GM12874 (cell line): Measurements from ENCODE around the gene AJUBA.

Source experiments
- CTCF ChIP-seq: IDR thresholded peaks from 2 replicates; pipeline ENCODE4 v1.5.1; 2011; ENCODE audit warnings: low read depth, mild to moderate bottlenecking, control low read depth, low read length, moderate library complexity; ENCODE audit not compliant: insufficient read depth

AJUBA gene

GRCh38 chr14:23021889-23022442 lies 39.6 kb upstream of the AJUBA start:
- TF ChIP-seq CTCF = no peak

GRCh38 chr14:23021434-23021833 lies 39.1 kb upstream of the AJUBA start:
- TF ChIP-seq CTCF = no peak

DNA sequence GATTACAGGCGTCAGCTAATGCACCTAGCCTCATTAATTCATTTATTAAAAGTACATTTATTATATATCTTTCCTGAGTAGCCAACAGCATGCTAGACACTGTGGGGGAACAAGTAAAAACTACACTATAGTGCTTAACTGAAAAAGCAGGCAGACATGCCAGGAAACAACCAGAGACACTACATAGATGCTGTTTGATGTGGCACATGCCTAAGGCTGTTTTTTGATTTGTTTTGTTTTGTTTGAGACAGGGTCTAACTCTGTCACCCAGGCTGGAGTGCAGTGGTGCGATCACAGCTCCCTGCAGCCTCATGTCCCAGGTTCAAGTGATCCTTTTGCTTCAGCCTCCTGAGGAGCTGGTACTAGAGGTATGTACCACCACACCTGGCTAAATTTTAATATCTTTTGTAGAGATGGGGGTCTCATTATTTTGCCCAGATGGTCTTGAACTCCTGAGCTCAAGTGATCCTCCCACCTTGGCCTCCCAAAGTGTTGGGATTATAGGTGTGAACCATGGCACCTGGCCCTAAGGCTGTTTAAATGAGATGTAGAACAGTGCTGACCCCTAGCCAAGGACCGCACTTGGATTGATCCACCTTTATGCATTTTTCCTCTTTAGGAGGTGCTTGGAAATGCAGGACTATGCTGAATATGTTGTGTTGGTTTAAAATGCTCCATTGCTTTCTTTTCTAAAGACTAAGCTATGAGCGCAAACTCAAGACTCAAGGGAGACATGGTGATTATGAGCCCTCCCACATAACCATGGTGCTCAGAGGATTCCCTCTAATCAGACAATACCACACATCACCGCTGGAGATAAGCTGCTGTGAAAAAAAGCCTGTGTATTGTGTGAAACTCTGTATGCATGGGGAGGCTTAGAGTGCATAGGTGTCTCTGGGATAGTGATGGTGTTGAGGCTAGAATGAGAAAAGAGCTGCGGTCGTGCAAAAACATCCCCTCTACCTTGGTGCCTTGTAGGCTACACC lies 38.1 kb upstream of the AJUBA start:
- no peak for TF ChIP-seq CTCF

GRCh38 chr14:23018107-23018506 lies 35.8 kb upstream of the AJUBA start:
- TF ChIP-seq CTCF = no peak

GRCh38 chr14:23017091-23017490 lies 34.7 kb upstream of the AJUBA start:
- TF ChIP-seq CTCF = no peak

DNA sequence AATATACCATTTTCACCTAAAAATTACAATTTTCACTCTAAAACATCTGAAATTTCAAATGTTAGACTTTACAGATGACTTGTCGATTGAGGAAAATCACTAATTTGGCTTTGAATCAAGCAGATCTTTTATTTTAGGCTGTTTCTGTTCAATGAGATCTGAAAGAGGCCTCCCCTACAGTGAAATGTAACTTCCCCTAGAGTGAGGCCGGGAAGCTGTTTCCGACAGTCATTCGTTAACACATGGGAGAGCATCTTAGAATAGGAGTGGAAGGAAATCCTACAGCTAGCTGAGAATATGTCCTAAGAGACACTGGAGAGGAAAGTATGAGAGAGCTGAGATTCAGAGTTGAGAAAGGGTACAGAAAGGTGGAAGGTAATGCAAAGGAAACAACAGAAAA lies 33.3 kb upstream of the AJUBA start:
- TF ChIP-seq CTCF = no peak

DNA sequence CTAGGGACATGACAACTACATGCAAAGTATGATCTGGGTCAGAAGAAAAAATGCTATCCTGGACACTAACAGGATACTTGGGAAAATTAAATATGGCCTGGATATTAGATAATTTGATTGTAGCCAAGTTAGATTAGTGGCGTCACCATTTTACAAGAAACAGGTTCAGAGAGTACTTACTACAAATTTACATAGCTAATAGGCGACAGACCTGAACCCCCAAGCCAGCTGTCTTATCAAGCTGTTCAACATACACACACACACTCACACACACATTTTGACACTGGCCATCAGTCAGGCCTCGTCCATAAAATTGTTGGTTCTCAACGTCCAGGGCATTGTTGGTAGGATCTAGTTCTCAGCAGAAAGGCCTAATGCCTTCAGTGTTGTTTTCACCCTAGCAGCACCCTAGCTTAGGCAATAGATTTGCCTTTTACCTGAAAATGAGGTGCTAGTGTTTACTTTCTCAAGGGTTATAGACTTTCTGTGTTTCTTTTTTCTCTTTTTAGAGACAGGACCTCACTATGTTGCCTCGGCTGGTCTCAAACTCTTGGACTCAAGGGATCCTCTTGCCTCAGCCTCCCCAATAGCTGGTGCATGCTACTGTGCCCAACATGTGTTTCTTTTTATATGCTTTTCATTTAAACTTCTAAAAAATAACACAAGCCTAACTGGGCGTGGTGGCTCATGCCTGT lies 30.9 kb upstream of the AJUBA start:
- TF ChIP-seq CTCF = no peak
